Fibroblast of lung (primary cell): ENCODE data around the gene LCE1F. TPM values are rescaled to one million over a fixed set of nuclear protein-coding genes. Genes with fewer than 3 reads are reported as not detected.

ENCODE experiments used
- DNase-seq, 2 donors: peaks; one replicate each; pipeline versions ENCODE4 v3.0.0 to v3.0.0-alpha.2; 2010; ENCODE audit warnings: low read depth in 2 of 2
- H2AFZ ChIP-seq: 2 replicates; pipeline ENCODE4 v1.5.1; 2012; ENCODE audit warnings: low read length, control low read depth, inconsistent platforms
- H3K27ac ChIP-seq: 2 replicates; pipeline ENCODE4 v1.5.1; 2011; ENCODE audit warnings: low read length, control low read depth; ENCODE audit not compliant: insufficient read depth
- H3K27me3 ChIP-seq: 2 replicates; pipeline ENCODE4 v1.5.1; 2011; ENCODE audit warnings: mild to moderate bottlenecking, low read length; ENCODE audit not compliant: control insufficient read depth, insufficient read depth
- H3K36me3 ChIP-seq: 2 replicates; pipeline ENCODE4 v1.5.1; 2011; ENCODE audit warnings: low read length; ENCODE audit not compliant: control insufficient read depth, insufficient read depth
- H3K4me1 ChIP-seq: 2 replicates; pipeline ENCODE4 v1.5.1; 2011; ENCODE audit warnings: low read length; ENCODE audit not compliant: control insufficient read depth, insufficient read depth; ENCODE audit errors: extremely low read depth
- H3K4me2 ChIP-seq: 2 replicates; pipeline ENCODE4 v1.5.1; 2011; ENCODE audit warnings: low read length, control low read depth; ENCODE audit not compliant: insufficient read depth; ENCODE audit errors: extremely low read depth
- H3K4me3 ChIP-seq, 4 experiments: fragments of 200-600 bp in 1 of 4; sonication (generic) in 1 of 4; replicated peaks in 1 of 4; 2 replicates each; pipeline ENCODE4 v1.5.1; 2011 to 2016; ENCODE audit warnings: low read length in 4 of 4, low read depth in 3 of 4, mild to moderate bottlenecking in 3 of 4, control low read depth in 2 of 4, inconsistent platforms in 1 of 4, mixed read lengths in 1 of 4; ENCODE audit not compliant: insufficient read depth in 1 of 4; ENCODE audit errors: control extremely low read depth in 1 of 4
- H3K79me2 ChIP-seq: 2 replicates; pipeline ENCODE4 v1.5.1; 2012; ENCODE audit warnings: mild to moderate bottlenecking, low read length, inconsistent platforms; ENCODE audit not compliant: control insufficient read depth, insufficient read depth
- H3K9ac ChIP-seq: 2 replicates; pipeline ENCODE4 v1.5.1; 2011; ENCODE audit warnings: mild to moderate bottlenecking, low read length, control low read depth; ENCODE audit not compliant: insufficient read depth
- H3K9me3 ChIP-seq: 2 replicates; pipeline ENCODE4 v1.5.1; 2012; ENCODE audit warnings: low read depth, low read length; ENCODE audit not compliant: control insufficient read depth, insufficient read depth
- H4K20me1 ChIP-seq: 2 replicates; pipeline ENCODE4 v1.5.1; 2011; ENCODE audit warnings: low read length; ENCODE audit not compliant: control insufficient read depth, insufficient read depth; ENCODE audit errors: extremely low read depth
- EZH2 ChIP-seq: IDR thresholded peaks from 2 replicates; pipeline ENCODE4 v1.5.1; 2012; ENCODE audit warnings: low read length, control low read depth, mild to moderate bottlenecking; ENCODE audit errors: missing control alignments
- polyA plus RNA-seq, 2 donors: library from polyadenylated mRNA; depleted of rRNA in 1 of 2; stranded (reverse) in 1 of 2; unstranded in 1 of 2; fragments of >200 nt; gene quantifications; 2 replicates each; pipeline ENCODE4 v1.2.1, GENCODE V29; 2011 to 2012; ENCODE audit warnings: missing spikeins in 1 of 2
- total RNA-seq: library from RNA; depleted of rRNA; stranded (reverse); fragments of >200 nt; gene quantifications from 2 replicates; pipeline ENCODE4 v1.2.1, GENCODE V29; 2014
- TF ChIP-seq, protein P1 (sequence below), 2 donors: IDR thresholded peaks in 1 of 2; conservative IDR thresholded peaks in 1 of 2; 1 replicate in 1 of 2; 2 replicates in 1 of 2; pipeline ENCODE4 v1.5.1; 2011 to 2012; ENCODE audit warnings: low read length in 2 of 2, control low read depth in 1 of 2, inconsistent platforms in 1 of 2, low read depth in 1 of 2, mild to moderate bottlenecking in 1 of 2

LCE1F gene
- total and polyA plus RNA-seq, 2 donors (not counting 1 experiment from before 2014, with no cell fraction given), result not detected

DNA sequence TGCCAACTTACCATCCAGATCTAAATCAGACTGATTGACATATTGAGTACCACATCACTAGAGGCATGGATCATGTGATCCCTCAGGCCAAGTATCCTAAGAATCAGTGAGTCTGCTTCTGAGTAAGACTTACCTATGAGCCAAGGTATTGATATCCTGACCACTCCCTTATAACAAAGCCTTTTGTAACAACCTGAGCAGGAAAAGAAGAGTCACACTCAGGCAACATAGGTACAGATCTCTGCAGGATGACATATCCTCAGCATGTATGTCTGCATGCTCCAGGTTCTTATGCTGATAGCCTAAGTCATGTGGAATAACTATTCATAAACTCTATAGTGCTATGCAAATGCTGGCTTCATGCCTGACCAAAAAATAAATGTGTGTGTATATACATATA is 50.0 kb downstream of the LCE1F start:
- H3K9ac ChIP-seq, result no peak overlapping the region
- no peak for DNase-seq
- no peaks in the 10 kb centered on the region for H4K20me1 ChIP-seq

More for the DNA sequence above, 50.0 kb downstream of the LCE1F start:
- no peak for TF ChIP-seq EZH2
- TF ChIP-seq, protein P1, sequence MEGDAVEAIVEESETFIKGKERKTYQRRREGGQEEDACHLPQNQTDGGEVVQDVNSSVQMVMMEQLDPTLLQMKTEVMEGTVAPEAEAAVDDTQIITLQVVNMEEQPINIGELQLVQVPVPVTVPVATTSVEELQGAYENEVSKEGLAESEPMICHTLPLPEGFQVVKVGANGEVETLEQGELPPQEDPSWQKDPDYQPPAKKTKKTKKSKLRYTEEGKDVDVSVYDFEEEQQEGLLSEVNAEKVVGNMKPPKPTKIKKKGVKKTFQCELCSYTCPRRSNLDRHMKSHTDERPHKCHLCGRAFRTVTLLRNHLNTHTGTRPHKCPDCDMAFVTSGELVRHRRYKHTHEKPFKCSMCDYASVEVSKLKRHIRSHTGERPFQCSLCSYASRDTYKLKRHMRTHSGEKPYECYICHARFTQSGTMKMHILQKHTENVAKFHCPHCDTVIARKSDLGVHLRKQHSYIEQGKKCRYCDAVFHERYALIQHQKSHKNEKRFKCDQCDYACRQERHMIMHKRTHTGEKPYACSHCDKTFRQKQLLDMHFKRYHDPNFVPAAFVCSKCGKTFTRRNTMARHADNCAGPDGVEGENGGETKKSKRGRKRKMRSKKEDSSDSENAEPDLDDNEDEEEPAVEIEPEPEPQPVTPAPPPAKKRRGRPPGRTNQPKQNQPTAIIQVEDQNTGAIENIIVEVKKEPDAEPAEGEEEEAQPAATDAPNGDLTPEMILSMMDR (conservative IDR thresholded peaks at IDR 0.05 in 1 of 2, IDR thresholded peaks at IDR 0.05 in 1 of 2; ENCODE audit: low read depth in 1 of 2, low read length in 2 of 2), result no peak
- no peak overlapping the region for H3K4me2 ChIP-seq
- H3K27ac ChIP-seq, result no peak overlapping the region
- no peak overlapping the region for H2AFZ ChIP-seq
- no peaks in the 10 kb centered on the region for H3K4me1 ChIP-seq
- no peaks in the 10 kb centered on the region for H3K79me2 ChIP-seq
- no peak overlapping the region for H3K4me3 ChIP-seq
- H3K9me3 ChIP-seq, result no peaks in the 10 kb centered on the region
- no peaks in the 10 kb centered on the region for H3K36me3 ChIP-seq
- peaks cover 2% of the 10 kb centered on the region for H3K27me3 ChIP-seq

Other genes with a start within 250 kb of the LCE1F start
- gene LCE3E, start 208.4 kb upstream of the LCE1F start, total RNA-seq, result not detected in 2 replicates
- gene LCE3E, start 208.4 kb upstream of the LCE1F start, polyA plus RNA-seq, result not detected in 2 replicates
- gene LCE3D, start 194.6 kb upstream of the LCE1F start, total RNA-seq, result not detected in 2 replicates
- not detected in 2 replicates for gene LCE3D, start 194.6 kb upstream of the LCE1F start, polyA plus RNA-seq
- gene LCE3C, start 174.9 kb upstream of the LCE1F start, total RNA-seq, result not detected in 2 replicates
- not detected in 2 replicates for gene LCE3C, start 174.9 kb upstream of the LCE1F start, polyA plus RNA-seq
- not detected in 2 replicates for gene LCE3B, start 161.3 kb upstream of the LCE1F start, total RNA-seq
- not detected in 2 replicates for gene LCE3B, start 161.3 kb upstream of the LCE1F start, polyA plus RNA-seq
- not detected in 2 replicates for gene LCE3A, start 152.0 kb upstream of the LCE1F start, total RNA-seq
- not detected in 2 replicates for gene LCE3A, start 152.0 kb upstream of the LCE1F start, polyA plus RNA-seq
- not detected in 2 replicates for gene LCE2D, start 111.8 kb upstream of the LCE1F start, total RNA-seq
- not detected in 2 replicates for gene LCE2D, start 111.8 kb upstream of the LCE1F start, polyA plus RNA-seq
- not detected in 2 replicates for gene LCE2C, start 99.9 kb upstream of the LCE1F start, total RNA-seq
- gene LCE2C, start 99.9 kb upstream of the LCE1F start, polyA plus RNA-seq, result 0.12 and 1.5 TPM in 2 replicates
- gene LCE2B, start 89.0 kb upstream of the LCE1F start, total RNA-seq, result not detected in 2 replicates
- gene LCE2B, start 89.0 kb upstream of the LCE1F start, polyA plus RNA-seq, result 0.17 and 0.53 TPM in 2 replicates
- gene LCE2A, start 76.8 kb upstream of the LCE1F start, total RNA-seq, result 0.33 TPM in 1 of 2 replicates, not detected in the other
- gene LCE2A, start 76.8 kb upstream of the LCE1F start, polyA plus RNA-seq, result 0.91 and 8.1 TPM in 2 replicates
- gene LCE4A, start 67.0 kb upstream of the LCE1F start, total RNA-seq, result not detected in 2 replicates
- not detected in 2 replicates for gene LCE4A, start 67.0 kb upstream of the LCE1F start, polyA plus RNA-seq
- not detected in 2 replicates for gene KPRP, start 17.1 kb upstream of the LCE1F start, total RNA-seq
- 0.33 and 0.63 TPM in 2 replicates for gene KPRP, start 17.1 kb upstream of the LCE1F start, polyA plus RNA-seq
- not detected in 2 replicates for gene LCE1E, start 11.1 kb downstream of the LCE1F start, total RNA-seq
- 0.08 and 0.14 TPM in 2 replicates for gene LCE1E, start 11.1 kb downstream of the LCE1F start, polyA plus RNA-seq
- gene LCE1D, start 21.6 kb downstream of the LCE1F start, total RNA-seq, result not detected in 2 replicates
- not detected in 2 replicates for gene LCE1D, start 21.6 kb downstream of the LCE1F start, polyA plus RNA-seq
- gene LCE1C, start 31.5 kb downstream of the LCE1F start, total RNA-seq, result not detected in 2 replicates
- not detected in 2 replicates for gene LCE1C, start 31.5 kb downstream of the LCE1F start, polyA plus RNA-seq
- not detected in 2 replicates for gene LCE1B, start 36.8 kb downstream of the LCE1F start, total RNA-seq
- gene LCE1B, start 36.8 kb downstream of the LCE1F start, polyA plus RNA-seq, result not detected in 2 replicates
- not detected in 2 replicates for gene LCE1A, start 52.3 kb downstream of the LCE1F start, total RNA-seq
- not detected in 2 replicates for gene LCE1A, start 52.3 kb downstream of the LCE1F start, polyA plus RNA-seq
- not detected in 2 replicates for gene LCE6A, start 67.7 kb downstream of the LCE1F start, total RNA-seq
- not detected in 2 replicates for gene LCE6A, start 67.7 kb downstream of the LCE1F start, polyA plus RNA-seq
- not detected in 2 replicates for gene LCE7A, start 84.9 kb downstream of the LCE1F start, total RNA-seq
- not detected in 2 replicates for gene LCE7A, start 84.9 kb downstream of the LCE1F start, polyA plus RNA-seq
- gene SMCP, start 103.2 kb downstream of the LCE1F start, total RNA-seq, result 0.17 TPM in 1 of 2 replicates, not detected in the other
- gene SMCP, start 103.2 kb downstream of the LCE1F start, polyA plus RNA-seq, result 0.12 TPM in 1 of 2 replicates, not detected in the other
- gene IVL, start 133.4 kb downstream of the LCE1F start, total RNA-seq, result not detected in 2 replicates
- 0.10 and 0.34 TPM in 2 replicates for gene IVL, start 133.4 kb downstream of the LCE1F start, polyA plus RNA-seq
- not detected in 2 replicates for gene SPRR5, start 172.1 kb downstream of the LCE1F start, total RNA-seq
- not detected in 2 replicates for gene SPRR5, start 172.1 kb downstream of the LCE1F start, polyA plus RNA-seq
- gene SPRR4, start 195.5 kb downstream of the LCE1F start, total RNA-seq, result not detected in 2 replicates
- not detected in 2 replicates for gene SPRR4, start 195.5 kb downstream of the LCE1F start, polyA plus RNA-seq
- gene SPRR1A, start 208.9 kb downstream of the LCE1F start, total RNA-seq, result not detected in 2 replicates
- not detected in 2 replicates for gene SPRR1A, start 208.9 kb downstream of the LCE1F start, polyA plus RNA-seq
- gene SPRR3, start 226.6 kb downstream of the LCE1F start, total RNA-seq, result not detected in 2 replicates
- not detected in 2 replicates for gene SPRR3, start 226.6 kb downstream of the LCE1F start, polyA plus RNA-seq